Keratinocyte (primary cell): ENCODE data around the gene SLBP. TPM values are rescaled to one million over a fixed set of nuclear protein-coding genes. Genes with fewer than 3 reads are reported as not detected.

Source experiments
- DNase-seq: peaks from one replicate; pipeline ENCODE4 v3.0.0-alpha.2; 2011; ENCODE audit warnings: low read depth, missing footprints, low spot score
- FAIRE-seq: peaks from 2 replicates; lab custom pipeline; 2011; peaks lifted over from hg19 to GRCh38; lab: Jason Lieb, UNC
- H2AFZ ChIP-seq: 2 replicates; pipeline ENCODE4 v1.6.0; 2012; ENCODE audit warnings: low read length, control low read depth, inconsistent platforms; ENCODE audit not compliant: control insufficient read depth
- H3K27ac ChIP-seq: 2 replicates; pipeline ENCODE4 v1.5.1; 2011; ENCODE audit warnings: low read length; ENCODE audit not compliant: control insufficient read depth, insufficient read depth
- H3K27me3 ChIP-seq: 3 replicates; pipeline ENCODE4 v1.6.0; 2011; ENCODE audit warnings: low read length; ENCODE audit not compliant: control insufficient read depth, insufficient read depth; ENCODE audit errors: extremely low read depth
- H3K36me3 ChIP-seq, 2 experiments: 2 replicates in 1 of 2; 3 replicates in 1 of 2; pipeline ENCODE4 v1.5.1; 2011; ENCODE audit warnings: low read length in 2 of 2, mild to moderate bottlenecking in 1 of 2; ENCODE audit not compliant: control insufficient read depth in 2 of 2, insufficient read depth in 2 of 2; ENCODE audit errors: extremely low read depth in 1 of 2
- H3K4me1 ChIP-seq: 3 replicates; pipeline ENCODE4 v1.5.1; 2011; ENCODE audit warnings: low read length; ENCODE audit not compliant: control insufficient read depth, insufficient read depth; ENCODE audit errors: extremely low read depth
- H3K4me2 ChIP-seq: 3 replicates; pipeline ENCODE4 v1.6.0; 2011; ENCODE audit warnings: low read depth, low read length; ENCODE audit not compliant: control insufficient read depth, insufficient read depth; ENCODE audit errors: extremely low read depth
- H3K4me3 ChIP-seq, 3 experiments: fragments of 200-600 bp in 1 of 3; sonication (generic) in 1 of 3; 2 replicates in 2 of 3; 3 replicates in 1 of 3; pipeline ENCODE4 v1.5.1; 2011 to 2016; ENCODE audit warnings: low read length in 3 of 3, mild to moderate bottlenecking in 3 of 3, control low read depth in 2 of 3, inconsistent platforms in 1 of 3, low read depth in 1 of 3, mixed read lengths in 1 of 3, mixed run types in 1 of 3, moderate library complexity in 1 of 3; ENCODE audit not compliant: control insufficient read depth in 2 of 3, insufficient read depth in 2 of 3; ENCODE audit errors: extremely low read depth in 1 of 3
- H3K79me2 ChIP-seq: 2 replicates; pipeline ENCODE4 v1.6.0; 2012; ENCODE audit warnings: low read length; ENCODE audit not compliant: control insufficient read depth, insufficient read depth
- H3K9ac ChIP-seq: 3 replicates; pipeline ENCODE4 v1.6.0; 2011; ENCODE audit warnings: low read length; ENCODE audit not compliant: control insufficient read depth, insufficient read depth; ENCODE audit errors: extremely low read depth
- H3K9me1 ChIP-seq: 3 replicates; pipeline ENCODE4 v1.6.0; 2011; ENCODE audit warnings: low read length; ENCODE audit not compliant: control insufficient read depth, insufficient read depth; ENCODE audit errors: extremely low read depth
- H3K9me3 ChIP-seq: 2 replicates; pipeline ENCODE4 v1.5.1; 2012; ENCODE audit warnings: low read depth, low read length; ENCODE audit not compliant: control insufficient read depth
- H4K20me1 ChIP-seq: 3 replicates; pipeline ENCODE4 v1.6.0; 2011; ENCODE audit warnings: low read length; ENCODE audit not compliant: control insufficient read depth, insufficient read depth; ENCODE audit errors: extremely low read depth
- CTCF ChIP-seq, 3 experiments: IDR thresholded peaks in 1 of 3; conservative IDR thresholded peaks in 1 of 3; optimal IDR thresholded peaks in 1 of 3; 2 replicates in 2 of 3; 3 replicates in 1 of 3; pipeline versions ENCODE3 to v1.5.1; 2011; ENCODE audit warnings: low read length in 3 of 3, mild to moderate bottlenecking in 3 of 3, moderate library complexity in 2 of 3, control low read depth in 1 of 3, inconsistent platforms in 1 of 3; ENCODE audit not compliant: insufficient read depth in 2 of 3; ENCODE audit errors: extremely low read depth in 1 of 3
- EZH2 ChIP-seq: IDR thresholded peaks from one replicate; pipeline ENCODE4 v1.6.1; 2012; ENCODE audit warnings: inconsistent platforms, mild to moderate bottlenecking, low read length, moderate library complexity
- dilution Hi-C: fragments of 300-500 bp; cut with MboI; formaldehyde crosslinking; loops from one replicate; pipeline ENCODE4 v1.7.0; 2020; ENCODE audit warnings: low sequenced_read_pairs; ENCODE audit not compliant: extremely low pct_ligation_motif_present
- polyA plus RNA-seq, 5 experiments: library from polyadenylated mRNA; depleted of rRNA in 3 of 5; stranded (reverse) in 3 of 5; stranded (forward) in 1 of 5; unstranded in 1 of 5; fragments of >200 nt; gene quantifications; 1 replicate in 1 of 5; 2 replicates in 3 of 5; 3 replicates in 1 of 5; pipeline versions ENCODE4 v1.2.1 to v1.2.3, GENCODE V29; 2011 to 2012; ENCODE audit warnings: missing spikeins in 2 of 5, low read depth in 1 of 5, low replicate concordance in 1 of 5

The SLBP gene
- polyA plus RNA-seq, 1 donor (not counting 4 experiments of a cell fraction or from before 2014, with no cell fraction given): 90.6 TPM

- peaks cover 67% of the 10 kb centered on the region for H3K79me2 ChIP-seq
- H3K27ac ChIP-seq: peak overlapping the region; percentile 60
- H3K4me3 ChIP-seq: peak overlapping the region; percentile 75 to 81 (median 79)
- no peak for FAIRE-seq
- no peak for DNase-seq
- dilution Hi-C loops: no loop called here
- H3K27me3 ChIP-seq: no peaks in the 10 kb centered on the region
- TF ChIP-seq CTCF (optimal IDR thresholded peaks at IDR 0.05 in 1 of 3, IDR thresholded peaks at IDR 0.05 in 1 of 3, conservative IDR thresholded peaks at IDR 0.05 in 1 of 3; ENCODE audit: extremely low read depth in 1 of 3, insufficient read depth in 2 of 3, low read length in 3 of 3) (no peak), EZH2 (no peak)
- H3K9me1 ChIP-seq: no peaks in the 10 kb centered on the region
- no peaks in the 10 kb centered on the region for H3K9me3 ChIP-seq
- H3K36me3 ChIP-seq: peaks cover 7 to 30% of the 10 kb centered on the region in 2 experiments
- peak overlapping the region; percentile 92 for H3K4me2 ChIP-seq
- peaks cover under 1% of the 10 kb centered on the region for H4K20me1 ChIP-seq
- H2AFZ ChIP-seq: peak overlapping the region; percentile 84
- H3K9ac ChIP-seq: peak overlapping the region; percentile 65
- peaks cover 17% of the 10 kb centered on the region for H3K4me1 ChIP-seq
Observed at GRCh38 chr4:1720163-1720983, 8.3 kb upstream of the SLBP start.

- peaks cover 7 to 15% of the 10 kb centered on the region in 2 experiments for H3K36me3 ChIP-seq
- dilution Hi-C loops: no loop called here
- H3K79me2 ChIP-seq: peaks cover 61% of the 10 kb centered on the region
Observed at GRCh38 chr4:1718095-1718850, 6.2 kb upstream of the SLBP start.

More at GRCh38 chr4:1718095-1718850, 6.2 kb upstream of the SLBP start:
- TF ChIP-seq CTCF (optimal IDR thresholded peaks at IDR 0.05 in 1 of 3, IDR thresholded peaks at IDR 0.05 in 1 of 3, conservative IDR thresholded peaks at IDR 0.05 in 1 of 3; ENCODE audit: extremely low read depth in 1 of 3, insufficient read depth in 2 of 3, low read length in 3 of 3): no peak
- TF ChIP-seq EZH2: no peak
- Histone ChIP-seq H3K4me3 (no peak overlapping the region), H3K9me3 (no peaks in the 10 kb centered on the region), H2AFZ (no peak overlapping the region), H4K20me1 (no peaks in the 10 kb centered on the region), H3K27ac (no peak overlapping the region), H3K9me1 (no peaks in the 10 kb centered on the region), H3K4me2 (no peak overlapping the region), H3K9ac (no peak overlapping the region), H3K4me1 (peaks cover 22% of the 10 kb centered on the region), H3K27me3 (no peaks in the 10 kb centered on the region)
- FAIRE-seq (no peak), DNase-seq (no peak)
